Astrocyte (in vitro differentiated cells and primary cell): ENCODE results near the gene LMNTD2.

Experiments
- CTCF ChIP-seq: IDR thresholded peaks from 2 replicates; pipeline ENCODE4 v1.5.1; 2011; ENCODE audit warnings: low read depth, mild to moderate bottlenecking, inconsistent platforms, low read length, moderate library complexity; ENCODE audit not compliant: insufficient read depth
- EZH2 ChIP-seq: IDR thresholded peaks from 2 replicates; pipeline ENCODE4 v1.6.1; 2012; ENCODE audit warnings: mild to moderate bottlenecking, low read length, inconsistent platforms; ENCODE audit not compliant: insufficient read depth

GRCh38 chr11:571802-572185, 11.3 kb upstream of the LMNTD2 start:
- no peak for TF ChIP-seq CTCF
- no peak for TF ChIP-seq EZH2
